ENCODE data around the gene ME3.

ME3 gene

GRCh38 chr11:86460461-86461385 lies 211.7 kb downstream of the ME3 start:
- no peak for DNase-seq (ENCODE audit: low read depth)

- no peak for DNase-seq (ENCODE audit: low read depth)
Measured at GRCh38 chr11:86459682-86460460, 212.5 kb downstream of the ME3 start.

GRCh38 chr11:86459002-86459385 lies 213.4 kb downstream of the ME3 start:
- no peak for DNase-seq (ENCODE audit: low read depth)

GRCh38 chr11:86458294-86459001 lies 214.0 kb downstream of the ME3 start:
- DNase-seq (ENCODE audit: low read depth): no peak

- DNase-seq (ENCODE audit: low read depth): peak; percentile 44
Measured at GRCh38 chr11:86456075-86456939, 216.1 kb downstream of the ME3 start.

GRCh38 chr11:86453290-86454030 lies 219.0 kb downstream of the ME3 start:
- no peak for DNase-seq (ENCODE audit: low read depth)

GRCh38 chr11:86449993-86450629 lies 222.3 kb downstream of the ME3 start:
- DNase-seq (ENCODE audit: low read depth): no peak

- DNase-seq (ENCODE audit: low read depth): no peak
Measured at GRCh38 chr11:86447763-86448480, 224.5 kb downstream of the ME3 start.

- no peak for DNase-seq (ENCODE audit: low read depth)
Measured at GRCh38 chr11:86446924-86447285, 225.5 kb downstream of the ME3 start.

- DNase-seq (ENCODE audit: low read depth): no peak
Measured at GRCh38 chr11:86446163-86446923, 226.1 kb downstream of the ME3 start.

- no peak for DNase-seq (ENCODE audit: low read depth)
Measured at GRCh38 chr11:86444981-86445380, 227.4 kb downstream of the ME3 start.

- no peak for DNase-seq (ENCODE audit: low read depth)
Measured at GRCh38 chr11:86443415-86443814, 229.0 kb downstream of the ME3 start.

GRCh38 chr11:86442827-86443226 lies 229.6 kb downstream of the ME3 start:
- DNase-seq (ENCODE audit: low read depth): no peak

- DNase-seq (ENCODE audit: low read depth): no peak
Measured at GRCh38 chr11:86442420-86442819, 230.0 kb downstream of the ME3 start.

GRCh38 chr11:86440843-86441242 lies 231.6 kb downstream of the ME3 start:
- no peak for DNase-seq (ENCODE audit: low read depth)

GRCh38 chr11:86440305-86440716 lies 232.1 kb downstream of the ME3 start:
- no peak for DNase-seq (ENCODE audit: low read depth)

- no peak for DNase-seq (ENCODE audit: low read depth)
Measured at GRCh38 chr11:86438685-86439084, 233.7 kb downstream of the ME3 start.

- DNase-seq (ENCODE audit: low read depth): no peak
Measured at GRCh38 chr11:86435711-86436110, 236.7 kb downstream of the ME3 start.
